Esophagus squamous epithelium (tissue), 4 donors: ENCODE measurements around the gene POLE3.

Experiments
- POLR2A ChIP-seq, 4 donors: fragments of 450-650 bp; IDR thresholded peaks; one replicate each; pipeline ENCODE4 v1.6.1; 2017; ENCODE audit warnings: antibody characterized with exemption in 4 of 4, mild to moderate bottlenecking in 4 of 4, moderate library complexity in 3 of 4
- TF ChIP-seq, protein P1 (sequence below), 6 experiments: fragments of 450-650 bp in 4 of 6; fragments of 200-600 bp in 2 of 6; sonication (generic) in 2 of 6; IDR thresholded peaks; one replicate each; pipeline ENCODE4 v1.5.1; 2016 to 2019; ENCODE audit warnings: antibody characterized with exemption in 6 of 6, mild to moderate bottlenecking in 4 of 6, moderate library complexity in 4 of 6

DNA sequence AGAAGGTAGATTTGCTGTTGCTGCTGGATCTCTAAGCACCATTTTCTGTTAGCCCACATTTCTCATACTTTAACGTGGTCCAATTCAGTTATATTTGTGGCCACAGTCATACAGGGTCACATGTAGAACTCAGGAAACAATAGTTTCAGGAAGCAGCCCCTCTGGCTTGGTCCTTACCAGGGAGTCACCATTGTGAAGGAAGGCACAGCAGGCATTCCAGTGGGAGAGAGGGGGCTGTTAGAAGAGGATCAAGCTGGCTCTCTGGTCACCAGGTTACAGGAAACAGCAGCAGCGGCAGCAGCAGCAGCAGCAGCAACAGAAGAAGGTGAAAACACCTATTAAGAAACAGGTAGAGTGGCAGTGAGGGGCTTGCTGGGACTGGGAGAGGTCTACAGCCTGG, 14.6 kb upstream of the POLE3 start:
- no peak for TF ChIP-seq POLR2A (IDR thresholded peaks at IDR 0.05)
- TF ChIP-seq, protein P1, sequence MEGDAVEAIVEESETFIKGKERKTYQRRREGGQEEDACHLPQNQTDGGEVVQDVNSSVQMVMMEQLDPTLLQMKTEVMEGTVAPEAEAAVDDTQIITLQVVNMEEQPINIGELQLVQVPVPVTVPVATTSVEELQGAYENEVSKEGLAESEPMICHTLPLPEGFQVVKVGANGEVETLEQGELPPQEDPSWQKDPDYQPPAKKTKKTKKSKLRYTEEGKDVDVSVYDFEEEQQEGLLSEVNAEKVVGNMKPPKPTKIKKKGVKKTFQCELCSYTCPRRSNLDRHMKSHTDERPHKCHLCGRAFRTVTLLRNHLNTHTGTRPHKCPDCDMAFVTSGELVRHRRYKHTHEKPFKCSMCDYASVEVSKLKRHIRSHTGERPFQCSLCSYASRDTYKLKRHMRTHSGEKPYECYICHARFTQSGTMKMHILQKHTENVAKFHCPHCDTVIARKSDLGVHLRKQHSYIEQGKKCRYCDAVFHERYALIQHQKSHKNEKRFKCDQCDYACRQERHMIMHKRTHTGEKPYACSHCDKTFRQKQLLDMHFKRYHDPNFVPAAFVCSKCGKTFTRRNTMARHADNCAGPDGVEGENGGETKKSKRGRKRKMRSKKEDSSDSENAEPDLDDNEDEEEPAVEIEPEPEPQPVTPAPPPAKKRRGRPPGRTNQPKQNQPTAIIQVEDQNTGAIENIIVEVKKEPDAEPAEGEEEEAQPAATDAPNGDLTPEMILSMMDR (IDR thresholded peaks at IDR 0.05), result no peak
